GM12878 (cell line): ENCODE measurements around the gene CD9. TPM values are rescaled to one million over a fixed set of nuclear protein-coding genes. Genes with fewer than 3 reads are reported as not detected.

Experiments used
- ATAC-seq: fragments of 200-7000 bp; cut with Tn5 transposase; 3 replicates; pipeline ENCODE4 v1.9.1; 2020; ENCODE audit warnings: mild to moderate bottlenecking, moderate library complexity
- BruUV-seq: library from RNA; stranded (reverse); fragments of 400-500 nt; replicated peaks from 2 replicates; lab custom pipeline; 2021; lab: Mats Ljungman, UMichigan
- CTCF ChIA-PET: fragments of 300-600 bp; sonication (Branson Sonifier 250); formaldehyde crosslinking; extraction: SDS; loops from one replicate; lab custom pipeline; 2021; ENCODE audit warnings: inconsistent platforms; lab: Yijun Ruan, JAX
- POLR2A ChIA-PET: fragments of 350-600 bp; formaldehyde crosslinking; extraction: SDS; loops from one replicate; lab custom pipeline; 2021; ENCODE audit warnings: inconsistent platforms; lab: Charles Lee
- RAD21 ChIA-PET: fragments of 300-600 bp; sonication (Branson Sonifier 250); formaldehyde crosslinking; loops from one replicate; lab custom pipeline; 2023; ENCODE audit warnings: antibody characterized with exemption; ENCODE audit not compliant: unreplicated experiment; lab: Charles Lee
- SMC1A ChIA-PET: fragments of 300-600 bp; sonication (Branson Sonifier 250); formaldehyde crosslinking; loops from one replicate; lab custom pipeline; 2023; ENCODE audit not compliant: unreplicated experiment, uncharacterized antibody; lab: Charles Lee
- DNase-seq: peaks from one replicate; pipeline ENCODE4 v3.0.0-alpha.2; 2011; ENCODE audit warnings: low read depth, low spot score
- FAIRE-seq: peaks from 3 replicates; lab custom pipeline; 2011; peaks lifted over from hg19 to GRCh38; lab: Jason Lieb, UNC
- H2AFZ ChIP-seq: 2 replicates; pipeline ENCODE4 v1.6.0; 2011; ENCODE audit warnings: low read depth, low read length, control low read depth; ENCODE audit not compliant: control insufficient read depth
- H3K27ac ChIP-seq: 2 replicates; pipeline ENCODE4 v1.5.1; 2011; ENCODE audit warnings: control low read depth; ENCODE audit not compliant: control insufficient read depth, insufficient read depth
- H3K27me3 ChIP-seq, 2 experiments: replicated peaks in 1 of 2; 2 replicates each; pipeline versions ENCODE4 v1.6.0 to v1.6.1; 2011; ENCODE audit warnings: low read length in 1 of 2; ENCODE audit not compliant: control insufficient read depth in 2 of 2, insufficient read depth in 2 of 2
- H3K36me3 ChIP-seq, 2 experiments: 2 replicates each; pipeline ENCODE4 v1.5.1; 2011; ENCODE audit warnings: low read length in 1 of 2; ENCODE audit not compliant: control insufficient read depth in 2 of 2, insufficient read depth in 2 of 2
- H3K4me1 ChIP-seq: 2 replicates; pipeline ENCODE4 v1.6.1; 2011; ENCODE audit warnings: mild to moderate bottlenecking, low read length, moderate library complexity, mixed read lengths; ENCODE audit not compliant: control insufficient read depth, insufficient read depth
- H3K4me2 ChIP-seq: 2 replicates; pipeline ENCODE4 v1.6.0; 2011; ENCODE audit warnings: control low read depth; ENCODE audit not compliant: control insufficient read depth, insufficient read depth
- H3K4me3 ChIP-seq: fragments of 200-600 bp; sonication (generic); 2 replicates; pipeline ENCODE4 v1.5.1; 2016
- H3K79me2 ChIP-seq: 2 replicates; pipeline ENCODE4 v1.6.0; 2011; ENCODE audit warnings: low read length; ENCODE audit not compliant: control insufficient read depth, insufficient read depth
- H3K9ac ChIP-seq: 2 replicates; pipeline ENCODE4 v1.8.0; 2011; ENCODE audit warnings: low read length, control low read depth, mixed read lengths; ENCODE audit not compliant: control insufficient read depth, insufficient read depth
- H3K9me3 ChIP-seq: replicated peaks from 3 replicates; pipeline ENCODE4 v1.5.1; 2011; ENCODE audit warnings: mild to moderate bottlenecking, low read length; ENCODE audit not compliant: control insufficient read depth, insufficient read depth
- H4K20me1 ChIP-seq: 2 replicates; pipeline ENCODE4 v1.6.0; 2011; ENCODE audit not compliant: control insufficient read depth, insufficient read depth
- CBX5 ChIP-seq: sonication (generic); IDR thresholded peaks from 2 replicates; pipeline ENCODE4 v1.6.1; 2016; ENCODE audit warnings: low read depth, moderate library complexity, mild to moderate bottlenecking, inconsistent platforms
- CREB1 ChIP-seq: IDR thresholded peaks from 2 replicates; pipeline ENCODE4 v1.6.1; 2012; ENCODE audit warnings: low read depth, mild to moderate bottlenecking, inconsistent platforms
- NFIC ChIP-seq: IDR thresholded peaks from 2 replicates; pipeline ENCODE4 v1.6.1; 2012; ENCODE audit warnings: low read depth, mild to moderate bottlenecking, inconsistent platforms, low read length, moderate library complexity
- NFYA ChIP-seq: IDR thresholded peaks from 2 replicates; pipeline ENCODE4 v1.6.1; 2011; ENCODE audit warnings: low read depth, mild to moderate bottlenecking, low read length, improper control_type of control experiment, borderline replicate concordance
- NRF1 ChIP-seq: conservative IDR thresholded peaks from 2 replicates; pipeline ENCODE4 v1.6.1; 2011; ENCODE audit warnings: mild to moderate bottlenecking, low read depth, low read length, improper control_type of control experiment
- PAX5 ChIP-seq: IDR thresholded peaks from 2 replicates; pipeline ENCODE4 v1.6.1; 2011; ENCODE audit warnings: low read depth, low read length, borderline replicate concordance
- SREBF2 ChIP-seq: IDR thresholded peaks from 2 replicates; pipeline ENCODE4 v1.6.1; 2012; ENCODE audit warnings: mild to moderate bottlenecking, low read length
- WGBS: methylation state at CpG from one replicate; pipeline ENCODE4 v1.1.6; 2016; ENCODE audit warnings: low lambda C conversion rate; ENCODE audit not compliant: insufficient replicate concordance, insufficient coverage; ENCODE audit errors: missing lambda C conversion rate; 5-methylcytosine and 5-hydroxymethylcytosine counted together
- in situ Hi-C: fragments of 300-500 bp; cut with MboI; formaldehyde crosslinking; loops from 9 replicates; pipeline ENCODE4 v1.14.3; 2018; ENCODE audit warnings: mixed read lengths
- intact Hi-C: fragments of 100-400 bp; cut with micrococcal nuclease; formaldehyde crosslinking; loops from one replicate; pipeline ENCODE4 v1.14.2; 2022; ENCODE audit not compliant: unreplicated experiment
- polyA plus RNA-seq, 11 experiments: library from polyadenylated mRNA; depleted of rRNA in 4 of 11; unstranded in 6 of 11; stranded (reverse) in 5 of 11; fragments of >200 nt; fragmentation: Nextera tagmentation in 4 of 11; fragmentation: Illumina TruSeq in 1 of 11; extraction: Ambion mirVana in 4 of 11; extraction: Trizol in 1 of 11; gene quantifications; 1 replicate in 1 of 11; 2 replicates in 10 of 11; pipeline versions ENCODE4 v1.2.1 to v1.2.3, GENCODE V29; 2011 to 2016; ENCODE audit warnings: inconsistent platforms in 2 of 11, missing spikeins in 2 of 11, low read depth in 1 of 11
- total RNA-seq, 4 experiments: library from RNA; depleted of rRNA in 3 of 4; stranded (reverse); fragments of >200 nt in 3 of 4; fragmentation: Illumina TruSeq in 1 of 4; extraction: Trizol in 1 of 4; gene quantifications; 2 replicates each; pipeline versions ENCODE4 v1.2.1 to v1.2.3, GENCODE V29; 2013 to 2021
- TF ChIP-seq, protein P1 (sequence below): IDR thresholded peaks from 2 replicates; pipeline ENCODE4 v1.6.1; 2011; ENCODE audit warnings: borderline replicate concordance, low read depth, mild to moderate bottlenecking, moderate library complexity, low read length; ENCODE audit not compliant: insufficient read depth, poor library complexity, severe bottlenecking
- TF ChIP-seq, protein P2 (sequence below): fragments of 450-650 bp; IDR thresholded peaks from 2 replicates; pipeline ENCODE4 v1.6.1; 2017; ENCODE audit warnings: borderline replicate concordance

CD9 gene
- total and polyA plus RNA-seq, 10 of the 15 experiments (the other 5 are each of a cell fraction or from before 2014, with no cell fraction given), result 4.8 to 29.9 (median 9.7) TPM

DNA sequence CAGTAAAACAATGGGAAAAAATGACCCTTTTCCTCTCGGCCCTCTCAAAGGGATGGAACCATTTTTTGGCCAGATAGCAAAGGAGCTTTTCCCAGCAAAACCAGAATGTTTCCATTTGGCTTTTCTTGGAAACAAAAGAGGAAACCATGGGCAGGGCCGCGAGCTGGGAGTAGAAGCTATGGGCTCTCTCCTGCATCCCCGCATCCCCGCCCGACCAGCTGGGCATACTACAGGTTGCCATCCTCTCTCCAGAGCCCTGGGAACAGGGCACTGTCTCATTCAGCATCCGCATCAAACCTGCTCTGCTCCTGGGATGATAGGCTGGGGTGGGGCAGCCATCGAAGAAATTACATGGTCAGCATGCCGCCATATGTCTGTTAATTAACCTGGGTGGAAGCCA lies 20.9 kb downstream of the CD9 start:
- CTCF ChIA-PET, result interaction anchor here (0.9 to 1.2 kb wide), 3 partner anchors 9 to 24 kb away, joined by 3 to 5 read pairs (median 4); no protein-coding TSS in a partner anchor
- TF ChIP-seq CBX5 (no peak), CREB1 (no peak), PAX5 (no peak), NRF1 (no peak), SREBF2 (no peak), NFIC (no peak), NFYA (no peak)
- TF ChIP-seq, protein P1, sequence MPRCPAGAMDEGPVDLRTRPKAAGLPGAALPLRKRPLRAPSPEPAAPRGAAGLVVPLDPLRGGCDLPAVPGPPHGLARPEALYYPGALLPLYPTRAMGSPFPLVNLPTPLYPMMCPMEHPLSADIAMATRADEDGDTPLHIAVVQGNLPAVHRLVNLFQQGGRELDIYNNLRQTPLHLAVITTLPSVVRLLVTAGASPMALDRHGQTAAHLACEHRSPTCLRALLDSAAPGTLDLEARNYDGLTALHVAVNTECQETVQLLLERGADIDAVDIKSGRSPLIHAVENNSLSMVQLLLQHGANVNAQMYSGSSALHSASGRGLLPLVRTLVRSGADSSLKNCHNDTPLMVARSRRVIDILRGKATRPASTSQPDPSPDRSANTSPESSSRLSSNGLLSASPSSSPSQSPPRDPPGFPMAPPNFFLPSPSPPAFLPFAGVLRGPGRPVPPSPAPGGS, result no peak
- TF ChIP-seq, protein P2, sequence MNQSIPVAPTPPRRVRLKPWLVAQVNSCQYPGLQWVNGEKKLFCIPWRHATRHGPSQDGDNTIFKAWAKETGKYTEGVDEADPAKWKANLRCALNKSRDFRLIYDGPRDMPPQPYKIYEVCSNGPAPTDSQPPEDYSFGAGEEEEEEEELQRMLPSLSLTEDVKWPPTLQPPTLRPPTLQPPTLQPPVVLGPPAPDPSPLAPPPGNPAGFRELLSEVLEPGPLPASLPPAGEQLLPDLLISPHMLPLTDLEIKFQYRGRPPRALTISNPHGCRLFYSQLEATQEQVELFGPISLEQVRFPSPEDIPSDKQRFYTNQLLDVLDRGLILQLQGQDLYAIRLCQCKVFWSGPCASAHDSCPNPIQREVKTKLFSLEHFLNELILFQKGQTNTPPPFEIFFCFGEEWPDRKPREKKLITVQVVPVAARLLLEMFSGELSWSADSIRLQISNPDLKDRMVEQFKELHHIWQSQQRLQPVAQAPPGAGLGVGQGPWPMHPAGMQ, result no peak
- H3K4me2 ChIP-seq, result no peak overlapping the region
- intact Hi-C loops, result no loop called here
- H3K27me3 ChIP-seq, result no peaks in the 10 kb centered on the region; a peak in 1 of 4 replicates
- H3K4me1 ChIP-seq, result no peaks in the 10 kb centered on the region
- POLR2A ChIA-PET, result interaction anchor here (0.8 kb wide), 1 partner anchor 14 kb away, joined by 4 read pairs; no protein-coding TSS in a partner anchor
- no peak overlapping the region for H3K4me3 ChIP-seq
- H4K20me1 ChIP-seq, result no peaks in the 10 kb centered on the region
- BruUV-seq, result no TSS peak
- in situ Hi-C loops, result no loop called here
- SMC1A ChIA-PET, result interaction anchor here (1.0 to 5.0 kb wide), 7 partner anchors 9 to 46 kb away, joined by 3 to 20 read pairs (median 6); no protein-coding TSS in a partner anchor
- FAIRE-seq (no peak), ATAC-seq (no peak), DNase-seq (no peak)
- RAD21 ChIA-PET, result interaction anchor here (1.0 to 1.7 kb wide), 2 partner anchors 9 to 19 kb away, joined by 3 to 5 read pairs; no protein-coding TSS in a partner anchor
- H2AFZ ChIP-seq, result no peak overlapping the region
- H3K79me2 ChIP-seq, result no peaks in the 10 kb centered on the region
- no peak overlapping the region for H3K27ac ChIP-seq
- no peaks in the 10 kb centered on the region for H3K9me3 ChIP-seq
- H3K9ac ChIP-seq, result no peak overlapping the region
- WGBS, result 44% methylated on average over 9 of the region's 9 CpGs
- H3K36me3 ChIP-seq, result no peaks in the 10 kb centered on the region
